HCT116 (cell line): Measurements from ENCODE around the gene ZNF652. TPM values are rescaled to one million over a fixed set of nuclear protein-coding genes. Genes with fewer than 3 reads are reported as not detected.

Experiments used
- ATAC-seq: fragments of 200-7000 bp; cut with Tn5 transposase; 2 replicates; pipeline ENCODE4 v1.9.1; 2020; ENCODE audit warnings: mild to moderate bottlenecking, moderate library complexity
- BruUV-seq: library from RNA; stranded (reverse); fragments of 400-500 nt; replicated peaks from 2 replicates; lab custom pipeline; 2021; lab: Mats Ljungman, UMichigan
- CTCF ChIA-PET: fragments of 300-600 bp; sonication (Branson Sonifier 250); formaldehyde crosslinking; loops from one replicate; lab custom pipeline; 2021; ENCODE audit warnings: antibody characterized with exemption; lab: Charles Lee
- POLR2A ChIA-PET: fragments of 300-600, 350-600 bp; sonication (Branson Sonifier 250); formaldehyde crosslinking; loops from one replicate; lab custom pipeline; 2021; ENCODE audit warnings: antibody characterized with exemption; lab: Charles Lee
- RAD21 ChIA-PET, 2 experiments: fragments of 300-600 bp; sonication (Branson Sonifier 250); formaldehyde crosslinking; loops; one replicate each; lab custom pipeline; 2023; ENCODE audit warnings: low total read pairs in 2 of 2; ENCODE audit not compliant: uncharacterized antibody in 2 of 2, unreplicated experiment in 2 of 2, low non-redundant PET in 1 of 2; lab: Charles Lee
- DNase-seq: peaks from one replicate; pipeline ENCODE4 v3.0.0-alpha.2; 2010; ENCODE audit warnings: low read depth, low spot score
- H2AFZ ChIP-seq: fragments of 200-600 bp; shearing (Covaris generic), sonication (generic); 2 replicates; pipeline ENCODE4 v1.6.1; 2017; ENCODE audit warnings: low read depth, mixed run types, mixed read lengths, antibody characterized with exemption, low read length; ENCODE audit not compliant: poor library complexity, severe bottlenecking
- H3K27ac ChIP-seq: 2 replicates; pipeline ENCODE4 v1.5.1; 2012; ENCODE audit warnings: low read depth, low read length
- H3K27me3 ChIP-seq: fragments of 200-600 bp; sonication (generic); 2 replicates; pipeline ENCODE4 v1.6.1; 2016; ENCODE audit warnings: mixed run types, low read length, mixed read lengths; ENCODE audit not compliant: insufficient read depth
- H3K36me3 ChIP-seq, 2 experiments: fragments of 200-500 bp in 1 of 2; fragments of 200-600 bp in 1 of 2; sonication (Bioruptor generic) in 1 of 2; sonication (generic) in 1 of 2; 2 replicates each; pipeline versions ENCODE4 v1.5.1 to v1.6.1; 2014 to 2016; ENCODE audit warnings: low read length in 2 of 2, inconsistent platforms in 1 of 2, mixed read lengths in 1 of 2, mixed run types in 1 of 2; ENCODE audit not compliant: insufficient read depth in 2 of 2, control insufficient read depth in 1 of 2
- H3K4me1 ChIP-seq, 2 experiments: fragments of 200-600 bp in 1 of 2; sonication (generic) in 1 of 2; 2 replicates each; pipeline versions ENCODE4 v1.5.1 to v1.6.1; 2012 to 2017; ENCODE audit warnings: low read length in 2 of 2, inconsistent platforms in 1 of 2, mild to moderate bottlenecking in 1 of 2, mixed read lengths in 1 of 2, mixed run types in 1 of 2, moderate library complexity in 1 of 2; ENCODE audit not compliant: insufficient read depth in 2 of 2, control insufficient read depth in 1 of 2
- H3K4me2 ChIP-seq: fragments of 200-600 bp; sonication (generic); 2 replicates; pipeline ENCODE4 v1.6.1; 2017; ENCODE audit warnings: mixed run types, low read length, mixed read lengths
- H3K4me3 ChIP-seq, 2 experiments: fragments of 200-600 bp in 1 of 2; sonication (generic) in 1 of 2; replicated peaks in 1 of 2; 2 replicates each; pipeline ENCODE4 v1.5.1; 2011 to 2016; ENCODE audit warnings: low read length in 2 of 2, control low read depth in 1 of 2, low read depth in 1 of 2, mild to moderate bottlenecking in 1 of 2, mixed read lengths in 1 of 2, mixed run types in 1 of 2
- H3K79me2 ChIP-seq: fragments of 200-600 bp; sonication (generic); 2 replicates; pipeline ENCODE4 v1.6.1; 2017; ENCODE audit warnings: mild to moderate bottlenecking, mixed run types, low read length, moderate library complexity, mixed read lengths; ENCODE audit not compliant: insufficient read depth
- H3K9ac ChIP-seq: fragments of 200-600 bp; sonication (generic); 2 replicates; pipeline ENCODE4 v1.6.1; 2016; ENCODE audit warnings: low read length, mixed read lengths
- H3K9me2 ChIP-seq: fragments of 200-600 bp; sonication (generic), shearing (Covaris generic); 2 replicates; pipeline ENCODE4 v1.6.1; 2017; ENCODE audit warnings: mixed run types, mild to moderate bottlenecking, moderate library complexity; ENCODE audit not compliant: insufficient read depth
- H3K9me3 ChIP-seq, 2 experiments: fragments of 200-500 bp in 1 of 2; fragments of 200-600 bp in 1 of 2; sonication (Bioruptor generic) in 1 of 2; sonication (generic) in 1 of 2; 2 replicates each; pipeline ENCODE4 v1.6.1; 2014 to 2017; ENCODE audit warnings: low read length in 2 of 2, mixed read lengths in 2 of 2, inconsistent platforms in 1 of 2, low read depth in 1 of 2, mild to moderate bottlenecking in 1 of 2, mixed run types in 1 of 2, moderate library complexity in 1 of 2; ENCODE audit not compliant: control insufficient read depth in 1 of 2, insufficient read depth in 1 of 2
- H4K20me1 ChIP-seq: fragments of 200-600 bp; sonication (generic), shearing (Covaris generic); 2 replicates; pipeline ENCODE4 v1.6.1; 2017; ENCODE audit warnings: mixed run types, mild to moderate bottlenecking, moderate library complexity; ENCODE audit not compliant: insufficient read depth
- ATF3 ChIP-seq: IDR thresholded peaks from 2 replicates; pipeline ENCODE4 v1.6.1; 2012
- CBX3 ChIP-seq: IDR thresholded peaks from 2 replicates; pipeline ENCODE4 v1.6.1; 2012; ENCODE audit warnings: low read depth
- CTCF ChIP-seq, 3 experiments: fragments of 200-600 bp in 1 of 3; sonication (generic) in 1 of 3; IDR thresholded peaks in 2 of 3; conservative IDR thresholded peaks in 1 of 3; 2 replicates each; pipeline ENCODE4 v1.5.1; 2012 to 2017; ENCODE audit warnings: low read depth in 2 of 3, low read length in 2 of 3, antibody characterized with exemption in 1 of 3, borderline replicate concordance in 1 of 3, control low read depth in 1 of 3, mild to moderate bottlenecking in 1 of 3, mixed read lengths in 1 of 3, mixed run types in 1 of 3, moderate library complexity in 1 of 3; ENCODE audit not compliant: insufficient read depth in 1 of 3
- ELF1 ChIP-seq: IDR thresholded peaks from 2 replicates; pipeline ENCODE4 v1.6.1; 2012; ENCODE audit warnings: low read depth, borderline replicate concordance
- EZH2phosphoT487 ChIP-seq: fragments of 200-600 bp; IDR thresholded peaks from 2 replicates; pipeline ENCODE4 v1.6.1; 2018; ENCODE audit warnings: antibody characterized with exemption, borderline replicate concordance
- MAX ChIP-seq: IDR thresholded peaks from 2 replicates; pipeline ENCODE4 v1.6.1; 2012
- POLR2A ChIP-seq: IDR thresholded peaks from 2 replicates; pipeline ENCODE4 v1.7.0; 2011; ENCODE audit warnings: borderline replicate concordance; ENCODE audit not compliant: insufficient read depth, insufficient read length; ENCODE audit errors: extremely low read depth
- POLR2AphosphoS5 ChIP-seq: IDR thresholded peaks from 2 replicates; pipeline ENCODE4 v1.6.1; 2011; ENCODE audit warnings: mild to moderate bottlenecking, low read depth, low read length, moderate library complexity
- RAD21 ChIP-seq: IDR thresholded peaks from 2 replicates; pipeline ENCODE4 v1.6.1; 2012; ENCODE audit warnings: low read depth, mild to moderate bottlenecking
- SRF ChIP-seq: IDR thresholded peaks from 2 replicates; pipeline ENCODE4 v1.6.1; 2012; ENCODE audit warnings: low read depth
- YY1 ChIP-seq: IDR thresholded peaks from 2 replicates; pipeline ENCODE4 v1.6.1; 2011; ENCODE audit warnings: low read length, low read depth, moderate library complexity, mild to moderate bottlenecking; ENCODE audit not compliant: insufficient replicate concordance; ENCODE audit errors: extremely low read depth
- intact Hi-C: fragments of 100-400 bp; cut with micrococcal nuclease; formaldehyde crosslinking; loops from 2 replicates; pipeline ENCODE4 v1.10.0; 2022
- total RNA-seq: library from RNA; stranded (reverse); gene quantifications from one replicate; pipeline ENCODE4 v1.2.1, GENCODE V29; 2021; ENCODE audit not compliant: unreplicated experiment

ZNF652 gene
- total RNA-seq, 1 experiment from 2014 or later: 27.8 TPM

- no peaks in the 10 kb centered on the region for H3K27me3 ChIP-seq
- H3K4me1 ChIP-seq: no peaks in the 10 kb centered on the region
- POLR2A ChIA-PET: no interaction called here
- H3K36me3 ChIP-seq: no peaks in the 10 kb centered on the region
- H3K27ac ChIP-seq: no peak overlapping the region
- no peaks in the 10 kb centered on the region for H3K9me3 ChIP-seq
- BruUV-seq: no TSS peak
- H3K79me2 ChIP-seq: peaks cover 70% of the 10 kb centered on the region
- CTCF ChIA-PET: no interaction called here
- H3K4me2 ChIP-seq: no peak overlapping the region
- H3K4me3 ChIP-seq: no peak overlapping the region
- peaks cover 10% of the 10 kb centered on the region; the same call in 1 of the 2 replicates for H4K20me1 ChIP-seq
- DNase-seq (no peak), ATAC-seq (no peak)
- H3K9ac ChIP-seq: no peak overlapping the region
- RAD21 ChIA-PET: no interaction called here
- no peaks in the 10 kb centered on the region for H3K9me2 ChIP-seq
- no peak overlapping the region for H2AFZ ChIP-seq
- intact Hi-C loops: no loop called here
- TF ChIP-seq ATF3 (no peak), CTCF (IDR thresholded peaks at IDR 0.05 in 2 of 3, conservative IDR thresholded peaks at IDR 0.05 in 1 of 3; ENCODE audit: borderline replicate concordance in 1 of 3, insufficient read depth in 1 of 3, low read depth in 2 of 3, low read length in 2 of 3) (no peak), EZH2phosphoT487 (no peak), ELF1 (no peak), MAX (no peak), POLR2AphosphoS5 (no peak), CBX3 (no peak)
Measured at GRCh38 chr17:49338883-49339282, 23.2 kb downstream of the ZNF652 start.

- H2AFZ ChIP-seq: no peak overlapping the region
- peaks cover 6% of the 10 kb centered on the region; the same call in 1 of the 2 replicates for H4K20me1 ChIP-seq
- TF ChIP-seq SRF (no peak), ATF3 (no peak), POLR2A (no peak), EZH2phosphoT487 (no peak), YY1 (no peak), CTCF (IDR thresholded peaks at IDR 0.05 in 2 of 3, conservative IDR thresholded peaks at IDR 0.05 in 1 of 3; ENCODE audit: borderline replicate concordance in 1 of 3, insufficient read depth in 1 of 3, low read depth in 2 of 3, low read length in 2 of 3) (no peak), ELF1 (no peak), POLR2AphosphoS5 (no peak), CBX3 (no peak), RAD21 (no peak)
- ATAC-seq: no peak
- H3K27me3 ChIP-seq: no peaks in the 10 kb centered on the region
- no peak overlapping the region for H3K4me3 ChIP-seq
- intact Hi-C loops: no loop called here
- BruUV-seq: no TSS peak
- H3K36me3 ChIP-seq: no peaks in the 10 kb centered on the region
- ChIA-PET CTCF (no interaction called here), RAD21 (no interaction called here), POLR2A (interaction anchor here (0.6 kb wide), 1 partner anchor 19 kb away, joined by 4 read pairs; no protein-coding TSS in a partner anchor)
- no peak for DNase-seq
- H3K9me3 ChIP-seq: no peaks in the 10 kb centered on the region
- peaks cover 65% of the 10 kb centered on the region for H3K79me2 ChIP-seq
- no peak overlapping the region for H3K27ac ChIP-seq
- no peak overlapping the region for H3K9ac ChIP-seq
- no peak overlapping the region for H3K4me2 ChIP-seq
- no peaks in the 10 kb centered on the region for H3K9me2 ChIP-seq
- no peaks in the 10 kb centered on the region for H3K4me1 ChIP-seq
Measured at GRCh38 chr17:49337884-49338283, 24.2 kb downstream of the ZNF652 start.
